ENCODE results near the gene C22orf42. TPM values are rescaled to one million over a fixed set of nuclear protein-coding genes. Genes with fewer than 3 reads are reported as not detected.
"Not testable (repeated sequence)": the region's sequence is repeated elsewhere in the genome, so short reads cannot be mapped to it uniquely, and the experiment has no call there.

Gene C22orf42, protein sequence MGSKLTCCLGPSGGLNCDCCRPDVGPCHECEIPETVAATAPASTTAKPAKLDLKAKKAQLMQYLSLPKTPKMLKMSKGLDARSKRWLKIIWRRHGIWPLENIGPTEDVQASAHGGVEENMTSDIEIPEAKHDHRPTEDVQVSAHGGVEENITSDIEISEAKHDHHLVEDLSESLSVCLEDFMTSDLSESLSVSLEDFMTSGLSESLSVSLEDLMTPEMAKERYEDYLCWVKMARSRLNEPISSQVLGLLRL
- 0.96 TPM for total RNA-seq (ENCODE audit: insufficient read depth, low replicate concordance)

DNA sequence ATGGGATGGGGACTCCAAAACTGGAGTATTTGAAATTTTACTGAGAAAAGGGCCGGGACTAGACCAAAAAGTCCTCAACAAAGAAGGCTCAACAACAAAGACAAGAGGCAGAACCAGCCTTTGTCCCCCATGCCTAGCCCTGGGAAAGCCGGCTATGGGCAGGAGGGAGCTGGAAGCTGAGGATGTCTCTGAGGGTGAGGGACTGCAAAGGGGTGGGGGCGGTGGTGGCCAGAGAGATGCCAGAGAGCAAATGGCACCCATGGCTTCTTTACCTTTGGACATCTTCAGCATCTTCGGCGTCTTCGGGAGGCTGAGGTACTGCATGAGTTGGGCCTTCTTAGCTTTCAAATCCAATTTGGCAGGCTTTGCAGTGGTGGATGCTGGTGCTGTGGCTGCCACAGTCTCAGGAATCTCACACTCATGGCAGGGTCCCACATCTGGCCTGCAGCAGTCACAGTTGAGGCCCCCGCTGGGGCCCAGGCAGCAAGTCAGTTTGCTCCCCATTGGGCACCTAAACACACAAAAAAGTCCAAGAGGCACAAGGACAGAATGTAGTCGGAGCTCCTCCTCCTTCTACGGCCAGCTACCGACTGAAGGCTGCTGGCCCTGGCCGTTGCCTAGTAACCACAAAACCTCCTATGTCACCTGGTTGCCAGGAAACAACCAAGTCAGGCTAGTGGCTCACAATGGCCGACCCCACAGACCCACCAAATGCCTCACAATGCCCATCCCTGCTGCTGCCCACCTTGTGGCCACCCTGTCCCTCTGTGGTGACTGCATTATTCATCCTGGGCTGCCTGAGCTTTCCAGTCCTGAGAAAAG lies at the start of gene C22orf42:
C22orf42 (minus strand) TSS at position 592 of the 822 bp plus-strand sequence; CDS start at position 504, 88 bp downstream.
- no peak for DNase-seq (ENCODE audit: low spot score)

DNA sequence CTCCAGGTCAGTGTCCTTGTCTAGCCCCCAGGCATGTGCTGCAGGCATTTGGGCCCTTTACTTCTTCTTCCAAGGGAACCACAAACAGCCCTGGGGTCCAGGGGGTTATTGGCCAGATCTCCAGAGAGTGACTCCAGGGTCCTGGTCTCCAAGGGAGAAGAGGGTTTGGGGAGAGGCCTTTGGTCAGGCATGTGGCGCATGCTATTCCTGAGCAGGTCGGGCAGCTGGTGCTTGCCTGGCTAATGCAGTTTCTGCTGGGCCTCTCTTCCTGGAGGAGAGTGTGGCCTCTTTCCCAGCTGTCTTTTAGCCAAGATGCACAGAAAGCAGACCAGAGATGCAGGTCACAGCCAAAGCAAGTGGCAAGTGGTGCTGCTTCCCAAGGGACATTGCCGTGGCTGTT lies 49.6 kb upstream of the C22orf42 start:
- DNase-seq (ENCODE audit: low spot score): no peak

DNA sequence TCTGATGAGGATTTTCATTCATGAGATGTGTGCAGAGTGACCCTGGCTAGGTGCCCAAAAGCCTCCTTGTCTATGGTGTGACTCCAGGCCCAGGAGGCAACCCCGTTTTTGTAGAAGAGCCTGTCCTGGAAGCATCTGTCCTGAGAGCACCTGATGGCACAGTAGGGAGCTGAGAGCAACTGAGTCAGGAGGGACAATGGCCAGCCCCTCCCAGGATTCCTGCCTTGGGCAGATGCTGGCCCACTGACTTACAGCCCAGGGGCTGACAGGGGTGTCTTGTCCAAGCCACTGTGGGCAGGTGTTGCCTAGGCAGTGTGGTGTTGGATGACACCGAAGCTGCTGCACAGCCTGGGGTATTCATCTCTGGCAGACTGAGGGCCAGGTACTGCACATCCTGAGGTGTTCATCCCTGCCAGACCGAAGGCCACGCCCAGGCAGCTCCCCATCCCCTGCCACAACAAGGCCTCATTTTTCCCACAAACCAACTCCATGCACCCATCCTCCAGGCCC lies 48.9 kb upstream of the C22orf42 start:
- no peak for DNase-seq (ENCODE audit: low spot score)

DNA sequence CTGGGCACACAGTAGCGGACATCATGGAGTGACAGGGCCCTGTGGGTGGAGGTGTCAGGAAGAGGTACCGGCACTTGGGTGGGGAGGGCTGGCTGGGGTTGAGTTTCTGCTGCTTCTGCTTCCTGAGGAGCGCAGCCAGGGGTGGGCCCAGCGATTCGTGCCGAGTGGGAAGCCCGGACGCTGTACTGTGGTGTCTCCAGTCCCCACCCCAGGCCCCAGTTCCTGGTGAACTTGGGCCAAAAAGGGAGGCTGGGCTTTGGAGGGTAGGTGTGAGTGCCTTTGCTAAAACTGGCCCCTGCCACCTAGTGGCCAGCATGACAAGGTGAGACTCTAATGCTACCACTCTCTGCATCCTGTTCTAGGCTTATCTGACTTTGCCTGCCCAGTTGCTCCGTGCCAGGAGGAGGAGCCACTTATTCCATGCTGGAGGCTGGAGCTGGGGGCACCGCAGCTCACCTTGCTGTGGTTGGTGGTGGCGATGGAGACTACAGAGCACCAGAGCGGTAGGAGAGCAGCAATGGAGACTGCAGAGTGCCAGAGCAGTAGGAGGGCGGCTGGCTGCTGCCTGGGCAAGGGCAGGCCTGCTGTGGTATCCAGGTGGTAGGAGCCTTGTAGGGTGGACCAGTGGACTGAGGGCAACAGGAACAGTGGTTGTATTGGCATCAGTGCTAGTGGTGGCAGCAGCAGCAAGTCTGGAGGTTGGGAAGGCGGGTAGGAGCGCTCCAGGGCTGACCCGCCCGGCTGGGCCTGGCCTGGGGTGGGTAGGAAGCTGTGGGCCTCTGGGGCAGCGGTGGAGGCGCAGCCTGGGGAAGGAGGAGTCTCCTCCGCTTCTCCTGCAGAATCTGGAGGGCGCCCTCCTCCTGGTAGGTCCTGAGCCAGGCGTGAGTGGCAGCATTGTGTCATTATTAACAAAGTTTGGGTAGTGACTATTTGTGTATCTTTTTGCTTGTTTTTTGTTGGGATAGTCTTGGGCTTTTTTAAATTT lies 48.0 kb upstream of the C22orf42 start:
- DNase-seq (ENCODE audit: low spot score): no peak

DNA sequence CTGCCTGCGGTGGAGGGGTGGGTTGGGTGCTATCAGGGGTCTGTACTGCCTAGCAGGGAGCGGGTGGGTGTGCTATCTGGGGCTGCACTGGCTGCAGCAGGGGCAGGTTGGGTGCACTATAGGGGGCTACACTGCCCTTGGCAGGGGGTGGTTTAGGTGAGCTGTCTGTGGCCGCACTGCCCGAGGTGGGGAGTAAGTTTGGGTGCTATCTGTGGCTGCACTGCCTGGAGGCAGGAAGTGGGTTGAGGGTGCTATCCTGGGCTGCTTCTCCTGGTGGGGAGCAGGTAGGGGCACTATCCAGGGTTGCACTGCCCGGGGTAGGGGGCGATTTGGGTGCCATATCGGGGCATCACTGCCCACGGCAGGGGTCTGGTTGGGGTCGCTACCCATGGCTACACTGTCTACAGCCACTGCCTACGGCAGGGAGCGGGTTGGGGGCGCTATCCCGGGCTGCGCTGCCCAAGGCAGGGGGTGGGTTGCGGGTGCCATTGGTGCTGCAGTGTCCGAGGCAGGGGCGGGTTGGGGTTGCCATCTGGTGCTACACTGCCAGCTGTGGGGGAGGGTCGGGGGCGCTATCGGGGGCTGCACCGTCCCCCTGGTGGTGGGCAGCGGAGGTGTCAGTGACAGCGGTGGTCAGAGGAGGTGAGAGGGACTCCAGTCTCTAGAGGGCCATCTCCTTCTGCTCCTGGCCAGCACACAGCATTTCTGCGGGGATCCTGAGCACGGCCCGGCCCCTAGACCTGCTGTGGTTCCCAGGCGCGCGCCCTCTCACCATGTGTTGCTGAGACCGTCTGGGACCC lies 47.1 kb upstream of the C22orf42 start:
- no peak for DNase-seq (ENCODE audit: low spot score)

DNA sequence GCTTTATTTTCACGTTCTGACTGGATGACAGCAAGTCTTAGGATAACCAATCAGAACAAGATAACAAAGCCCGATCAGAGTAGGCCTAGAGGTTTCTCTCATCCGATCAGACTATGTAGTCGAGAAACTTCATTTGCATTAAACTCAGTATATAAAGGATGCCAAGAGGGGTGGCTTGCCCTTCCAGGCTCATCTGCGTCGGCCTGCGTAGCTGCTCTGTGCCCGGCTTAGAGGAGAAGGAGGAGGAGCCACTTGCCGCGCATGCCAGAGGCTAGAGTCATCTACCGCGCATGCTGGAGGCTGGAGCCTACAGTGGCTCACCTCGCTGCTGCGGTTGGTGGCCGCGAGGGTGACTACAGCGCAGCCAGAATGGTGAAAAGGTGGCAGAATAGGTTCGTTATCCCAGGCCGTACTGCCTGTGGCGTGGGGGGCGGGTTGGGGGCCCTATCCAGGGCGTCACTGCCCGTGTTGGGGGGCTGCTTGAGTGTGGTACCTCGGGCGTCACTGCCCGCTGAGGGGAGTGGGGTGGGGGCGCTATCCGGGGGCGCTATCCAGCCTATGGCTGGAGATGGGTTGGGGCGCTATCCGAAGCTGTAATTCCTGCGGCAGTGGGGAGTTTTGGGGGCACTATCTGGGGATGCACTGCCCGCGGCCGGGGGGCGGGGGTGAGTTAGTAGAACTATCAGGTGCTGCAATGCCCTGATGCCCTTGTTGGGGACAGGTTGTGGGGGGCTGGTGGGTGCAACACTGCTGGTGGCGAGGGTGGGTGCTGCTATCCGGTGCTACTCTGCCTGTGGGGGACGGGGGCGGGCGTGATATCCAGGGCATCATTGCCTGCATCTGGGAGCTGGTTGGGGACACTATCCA lies 46.0 kb upstream of the C22orf42 start, which contains the start of gene RFPL2:
RFPL2 (minus strand) TSS at position 218 of the 867 bp plus-strand sequence. CDS start 2,622 bp downstream, outside the sequence.
- DNase-seq (ENCODE audit: low spot score): peak; percentile 37

DNA sequence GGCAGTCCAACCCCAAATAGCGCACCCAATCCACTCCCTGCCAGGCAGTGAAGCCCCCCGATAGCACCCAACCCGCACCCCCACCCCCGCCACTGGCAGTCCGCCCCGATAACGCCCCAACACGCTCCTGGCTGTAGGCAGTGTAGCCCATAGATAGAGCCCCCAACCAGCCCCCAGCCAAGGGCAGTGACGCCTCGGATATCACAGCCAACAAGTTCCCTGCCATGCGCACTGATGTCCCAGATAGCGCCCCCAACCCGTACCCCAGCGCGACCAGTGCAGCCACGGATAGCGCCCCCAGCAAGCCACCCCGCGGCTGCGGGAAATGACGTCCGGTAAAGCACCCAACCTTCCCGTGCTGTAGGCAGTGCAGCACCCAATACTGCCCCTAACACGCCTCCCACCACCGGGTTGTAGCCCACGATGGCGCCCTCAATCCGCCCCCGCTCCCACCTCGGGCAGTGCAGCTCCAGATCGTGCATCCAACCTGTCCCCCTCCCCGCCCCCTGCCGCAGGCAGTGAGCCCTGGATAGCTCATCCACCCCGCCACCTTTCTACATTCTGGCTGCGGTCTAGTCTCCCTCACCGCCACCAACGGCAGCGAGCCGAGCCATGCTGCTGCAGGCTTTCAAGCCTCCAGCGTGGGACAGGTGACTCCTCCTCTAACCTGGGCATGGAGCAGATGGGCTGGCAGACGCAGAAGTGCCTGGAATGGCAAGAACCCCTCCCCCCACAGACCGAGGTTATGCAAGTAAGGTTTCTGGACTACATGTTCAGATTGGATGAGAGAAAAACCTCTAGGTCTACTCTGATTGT lies 45.1 kb upstream of the C22orf42 start:
- DNase-seq (ENCODE audit: low spot score): no peak

DNA sequence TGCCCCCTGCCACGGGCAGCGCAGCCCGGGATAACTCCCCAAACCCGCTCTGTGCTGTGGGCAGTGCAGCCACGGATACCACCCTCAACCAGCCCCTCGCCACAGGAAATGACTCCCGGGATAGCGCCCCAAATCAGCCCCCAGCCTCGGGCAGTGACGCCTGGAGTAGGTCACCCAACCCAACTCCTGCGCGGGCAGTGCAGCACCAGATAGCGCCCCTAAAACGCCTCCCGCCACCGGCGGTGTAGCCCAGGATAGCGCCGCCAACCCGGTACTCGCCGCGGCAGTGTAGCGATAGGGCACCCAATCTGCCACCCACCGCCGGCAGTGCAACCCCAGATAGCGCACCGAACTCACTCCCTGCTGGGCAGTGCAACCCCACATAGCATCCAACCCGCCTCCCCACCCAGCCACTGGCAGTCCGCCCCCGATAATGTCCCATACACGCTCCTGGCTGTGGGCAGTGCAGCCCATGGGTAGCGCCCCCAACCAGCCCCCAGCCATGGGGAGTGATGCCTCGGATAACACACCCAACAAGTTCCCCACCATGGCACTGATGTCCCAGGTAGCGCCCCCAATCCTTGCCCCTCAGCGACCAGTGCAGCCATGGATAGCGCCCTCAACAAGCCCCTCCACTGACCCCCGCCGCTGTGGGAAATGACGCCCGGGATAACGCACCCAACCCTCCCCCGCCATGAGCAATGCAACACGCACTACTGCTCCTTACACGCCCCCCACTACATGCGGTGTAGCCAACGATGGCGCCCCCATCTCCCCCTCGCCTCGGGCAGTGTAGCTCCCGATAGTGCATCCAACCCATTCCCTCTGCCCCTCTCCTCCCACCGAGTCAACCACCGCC lies 44.3 kb upstream of the C22orf42 start:
- no peak for DNase-seq (ENCODE audit: low spot score)

DNA sequence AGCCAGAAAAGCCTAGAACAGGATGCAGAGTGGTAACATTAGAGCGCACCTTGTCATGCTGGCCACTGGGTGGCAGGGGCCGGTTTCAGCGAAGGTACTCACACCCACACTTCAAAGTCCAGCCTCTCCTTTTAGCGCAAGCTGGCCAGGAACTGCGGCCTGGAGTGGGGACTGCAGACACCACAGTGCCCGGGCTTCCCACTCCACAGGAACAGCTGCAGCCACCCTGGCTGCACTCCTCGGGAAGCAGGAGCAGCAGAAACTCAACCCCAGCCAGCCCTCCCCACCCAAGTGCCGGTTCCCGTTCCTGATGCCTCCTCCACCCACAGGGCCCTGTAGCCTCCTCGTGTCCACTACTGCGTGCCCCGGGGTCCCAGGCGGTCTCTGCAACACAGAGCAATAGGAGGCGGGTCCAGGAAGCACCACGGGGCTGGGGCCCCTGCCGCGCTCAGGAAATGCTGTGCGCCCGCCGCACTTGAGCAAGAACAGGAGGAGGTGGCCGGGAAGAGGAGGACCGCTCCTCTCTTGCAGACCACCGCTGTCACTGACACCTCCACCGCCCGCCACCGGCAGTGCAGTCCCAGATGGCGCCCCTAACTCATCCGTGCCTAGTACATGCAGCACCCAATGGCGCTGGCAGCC lies 43.6 kb upstream of the C22orf42 start:
- peak; percentile 23 for DNase-seq (ENCODE audit: low spot score)

DNA sequence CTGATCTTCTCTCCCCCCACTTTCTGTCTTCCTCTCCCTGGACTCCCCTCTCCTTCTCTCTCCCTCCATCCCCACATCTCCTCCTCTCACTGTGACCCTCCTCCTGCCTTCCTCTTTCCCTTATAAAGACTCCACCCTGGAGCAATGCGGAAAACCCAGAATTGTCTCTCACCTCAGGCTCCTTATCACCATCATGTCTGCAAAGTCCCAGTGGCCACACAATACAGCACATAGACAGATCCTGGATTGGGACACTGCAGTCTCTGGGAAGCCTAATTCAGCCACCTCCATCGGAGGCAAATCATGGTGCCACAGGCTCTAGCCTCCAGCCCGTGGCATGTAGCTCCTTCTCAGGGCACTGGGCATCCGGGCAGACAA lies 43.0 kb upstream of the C22orf42 start:
- no peak for DNase-seq (ENCODE audit: low spot score)

DNA sequence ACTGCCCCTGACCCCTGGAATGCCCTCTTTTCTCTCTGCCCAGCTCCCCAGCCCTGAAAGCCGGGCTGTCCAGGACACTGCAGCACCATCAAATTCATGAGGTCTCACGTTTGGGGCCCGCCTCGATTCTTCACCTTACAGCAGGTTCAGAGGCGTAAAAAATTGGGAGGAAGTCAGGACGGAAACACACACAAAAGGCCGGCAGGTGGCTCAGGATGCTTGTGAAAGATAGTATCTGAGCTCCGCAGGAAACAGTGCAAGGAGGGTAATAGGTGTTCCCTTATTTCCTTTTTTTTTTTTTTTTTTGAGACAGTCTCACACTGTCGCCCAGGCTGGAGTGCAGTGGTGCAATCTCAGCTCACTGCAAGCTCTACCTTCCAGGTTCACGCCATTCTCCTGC lies 41.6 kb upstream of the C22orf42 start:
- no peak for DNase-seq (ENCODE audit: low spot score)

DNA sequence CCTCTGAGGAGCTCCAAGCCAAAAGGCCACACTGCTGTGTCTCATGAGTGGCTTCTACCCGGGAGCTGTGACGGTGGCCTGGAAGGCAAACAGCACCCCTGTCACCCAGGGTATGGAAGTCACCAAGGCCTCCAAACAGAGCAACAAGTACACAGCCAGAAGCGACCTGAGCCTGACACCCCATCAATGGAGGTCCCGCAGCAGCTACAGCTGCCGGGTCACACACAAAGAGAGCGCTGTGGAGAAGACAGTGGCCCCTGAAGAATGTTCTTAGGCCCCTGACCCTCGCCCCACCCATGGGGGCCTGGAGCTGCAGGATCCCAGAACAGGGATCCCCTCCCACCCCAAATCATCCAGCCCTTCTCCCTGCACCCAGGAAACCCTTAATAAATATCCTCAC lies 40.9 kb upstream of the C22orf42 start:
- no peak for DNase-seq (ENCODE audit: low spot score)

DNA sequence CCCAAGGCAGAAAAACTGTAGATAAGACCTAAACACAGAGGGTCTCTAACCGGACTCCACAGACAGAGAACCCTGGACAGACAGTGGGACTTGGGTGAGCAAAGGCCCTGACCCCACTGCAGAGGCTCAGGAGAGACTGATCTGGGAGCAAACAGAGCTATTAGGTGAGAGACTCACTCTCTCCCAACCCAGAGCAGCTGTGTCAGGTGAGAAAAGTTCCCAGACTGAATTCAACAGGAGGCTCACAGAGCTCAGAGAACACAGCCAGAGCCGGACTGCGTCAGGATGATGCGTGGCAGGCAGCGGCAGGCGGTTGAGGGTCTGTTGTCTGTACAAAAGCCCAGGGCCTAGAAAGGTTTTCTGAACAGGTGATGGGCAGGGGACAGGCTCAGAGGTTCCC lies 40.2 kb upstream of the C22orf42 start:
- DNase-seq (ENCODE audit: low spot score): no peak

DNA sequence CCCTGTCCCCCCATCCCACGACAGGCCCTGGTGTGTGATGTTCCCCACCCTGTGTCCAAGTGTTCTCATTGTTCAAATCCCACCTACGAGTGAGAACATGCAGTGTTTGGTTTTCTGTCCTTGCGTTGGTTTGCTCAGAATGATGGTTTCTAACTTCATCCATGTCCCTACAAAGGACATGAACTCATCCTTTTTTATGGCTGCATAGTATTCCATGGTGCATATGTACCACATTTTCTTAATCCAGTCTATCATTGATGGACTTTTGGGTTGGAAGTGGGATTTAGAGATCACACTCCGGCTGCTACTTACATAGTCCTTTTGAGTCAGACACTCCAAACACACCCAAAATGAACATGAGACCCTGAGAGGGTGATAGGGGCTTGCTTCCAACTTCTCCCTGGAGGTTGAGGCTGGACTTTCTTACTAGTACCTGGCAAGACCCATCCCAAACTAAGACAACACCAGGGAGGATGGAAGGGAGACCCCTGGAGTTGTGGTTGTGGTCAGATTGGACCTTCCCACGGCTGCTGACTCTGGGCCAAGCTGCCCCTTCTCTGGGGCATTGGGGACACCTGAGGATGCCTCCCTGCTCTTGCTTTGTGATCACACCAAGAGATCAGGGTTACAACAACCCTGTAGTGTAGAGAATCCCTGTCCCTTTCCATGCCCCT lies 38.6 kb upstream of the C22orf42 start:
- not testable (repeated sequence) for DNase-seq (ENCODE audit: low spot score)

DNA sequence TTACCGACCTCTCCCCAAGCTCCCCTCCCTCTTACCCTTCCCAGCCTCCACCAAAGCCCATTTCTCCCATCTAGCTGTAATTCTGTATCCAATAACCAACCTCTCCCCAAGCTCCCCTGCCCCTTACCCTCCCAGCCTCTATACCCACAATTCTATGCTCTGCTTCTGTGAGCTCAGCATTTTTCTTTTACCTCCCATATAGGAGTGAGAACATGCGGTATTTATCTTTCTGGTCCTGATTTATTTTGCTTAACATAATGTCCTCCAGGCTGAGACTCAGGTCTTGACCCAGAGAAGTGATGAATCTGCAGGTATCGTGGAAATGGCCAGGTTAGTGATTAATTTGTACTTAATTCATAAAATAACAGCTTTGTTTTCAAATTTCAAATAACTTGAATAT lies 36.8 kb upstream of the C22orf42 start:
- not testable (repeated sequence) for DNase-seq (ENCODE audit: low spot score)

DNA sequence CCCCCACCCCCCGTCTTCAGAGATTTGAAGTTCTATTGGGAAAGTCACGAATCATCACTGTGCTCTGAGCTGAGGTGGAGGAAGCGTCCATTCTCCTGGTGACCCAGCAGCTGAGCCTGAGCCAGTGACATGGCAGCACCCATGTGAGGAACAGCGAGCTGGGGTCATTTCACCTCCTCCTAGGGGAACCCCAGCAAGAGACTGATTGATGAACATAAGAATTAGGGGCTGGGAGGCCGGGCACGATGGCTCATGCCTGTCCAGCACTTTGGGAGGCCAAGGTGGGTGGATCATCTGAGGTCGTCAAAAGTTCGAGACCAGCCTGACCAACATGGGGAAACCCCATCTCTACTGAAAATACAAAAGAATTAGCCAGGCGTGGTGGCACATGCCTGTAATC lies 34.2 kb upstream of the C22orf42 start:
- DNase-seq (ENCODE audit: low spot score): not testable (repeated sequence)

DNA sequence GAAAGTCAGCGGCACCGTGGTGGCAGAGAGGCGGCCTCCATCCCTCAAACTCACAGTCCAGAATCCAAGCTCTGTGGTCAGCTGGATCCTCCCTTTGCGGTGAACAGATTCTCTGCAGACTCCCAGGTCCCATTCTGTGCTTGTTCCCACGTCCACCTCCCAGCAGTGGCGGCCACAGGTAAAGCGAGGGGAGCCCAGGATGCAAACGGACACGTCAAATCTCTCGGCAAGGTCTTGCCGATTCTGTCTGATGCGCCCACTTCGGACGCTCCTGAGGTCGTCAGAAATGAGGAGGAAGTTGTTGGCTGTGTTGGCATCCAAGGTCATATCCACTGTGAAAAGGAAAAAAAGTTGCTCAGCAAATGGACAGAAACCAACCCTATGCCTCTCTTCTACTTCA lies 31.9 kb upstream of the C22orf42 start:
- DNase-seq (ENCODE audit: low spot score): not testable (repeated sequence)
